H1 (cell line): ENCODE results near the gene HGFAC. TPM values are rescaled to one million over a fixed set of nuclear protein-coding genes. Genes with fewer than 3 reads are reported as not detected.

Experiments
- CTCF ChIA-PET: fragments of 300-600 bp; sonication (Branson Sonifier 250); formaldehyde crosslinking; loops from one replicate; lab custom pipeline; 2021; ENCODE audit not compliant: partially characterized antibody; lab: Charles Lee
- POLR2A ChIA-PET: fragments of 300-600 bp; sonication (Branson Sonifier 250); formaldehyde crosslinking; loops from one replicate; lab custom pipeline; 2021; ENCODE audit warnings: inconsistent platforms; ENCODE audit not compliant: partially characterized antibody; lab: Charles Lee
- DNase-seq, 2 experiments: peaks; one replicate each; pipeline versions ENCODE4 v3.0.0 to v3.0.0-alpha.2; 2010 to 2022; ENCODE audit warnings: low spot score in 2 of 2, low read depth in 1 of 2, mixed read lengths in 1 of 2
- FAIRE-seq: peaks from 2 replicates; lab custom pipeline; 2011; peaks lifted over from hg19 to GRCh38; lab: Jason Lieb, UNC
- H2AFZ ChIP-seq: 2 replicates; pipeline ENCODE4 v1.8.1; 2012; ENCODE audit warnings: low read length, inconsistent platforms
- H2AK5ac ChIP-seq: 2 replicates; pipeline ENCODE4 v1.6.1; 2013; ENCODE audit warnings: low read depth, low read length
- H2BK120ac ChIP-seq: replicated peaks from 2 replicates; pipeline ENCODE3; 2013; ENCODE audit warnings: low read depth, low read length, inconsistent platforms
- H2BK12ac ChIP-seq: 2 replicates; pipeline ENCODE4 v1.6.1; 2013; ENCODE audit warnings: low read depth, low read length
- H2BK15ac ChIP-seq: 2 replicates; pipeline ENCODE4 v1.6.1; 2013; ENCODE audit warnings: low read length
- H2BK20ac ChIP-seq: 2 replicates; pipeline ENCODE4 v1.6.1; 2013; ENCODE audit warnings: low read length
- H2BK5ac ChIP-seq: 2 replicates; pipeline ENCODE4 v1.6.1; 2013; ENCODE audit warnings: low read depth, low read length
- H3K14ac ChIP-seq: 2 replicates; pipeline ENCODE4 v1.6.1; 2013; ENCODE audit warnings: inconsistent platforms; ENCODE audit not compliant: insufficient read length
- H3K18ac ChIP-seq: 2 replicates; pipeline ENCODE4 v1.6.1; 2013; ENCODE audit warnings: low read length; ENCODE audit errors: extremely low read depth
- H3K23ac ChIP-seq: 2 replicates; pipeline ENCODE4 v1.6.1; 2013; ENCODE audit warnings: inconsistent platforms; ENCODE audit not compliant: insufficient read length
- H3K23me2 ChIP-seq: 2 replicates; pipeline ENCODE4 v1.6.1; 2013; ENCODE audit warnings: low read depth, low read length
- H3K27ac ChIP-seq: 2 replicates; pipeline ENCODE4 v1.6.1; 2011; ENCODE audit warnings: low read depth, low read length, inconsistent platforms
- H3K27me3 ChIP-seq, 4 experiments: replicated peaks in 1 of 4; 1 replicate in 1 of 4; 2 replicates in 3 of 4; pipeline versions ENCODE4 v1.6.1 to v1.8.1; 2011 to 2013; ENCODE audit warnings: low read length in 3 of 4, mild to moderate bottlenecking in 3 of 4, inconsistent platforms in 2 of 4, mixed read lengths in 2 of 4, moderate library complexity in 1 of 4; ENCODE audit not compliant: control insufficient read depth in 3 of 4, insufficient read depth in 3 of 4; ENCODE audit errors: extremely low read depth in 1 of 4
- H3K36me3 ChIP-seq, 4 experiments: 2 replicates each; pipeline versions ENCODE4 v1.6.1 to v1.8.1; 2011 to 2013; ENCODE audit warnings: mild to moderate bottlenecking in 4 of 4, low read length in 3 of 4, moderate library complexity in 2 of 4, control low read depth in 1 of 4, inconsistent platforms in 1 of 4; ENCODE audit not compliant: insufficient read depth in 4 of 4, control insufficient read depth in 2 of 4
- H3K4ac ChIP-seq: replicated peaks from 2 replicates; pipeline ENCODE3; 2013; ENCODE audit warnings: low read length, low read depth, mixed read lengths, inconsistent platforms; ENCODE audit not compliant: insufficient read length
- H3K4me1 ChIP-seq, 4 experiments: replicated peaks in 1 of 4; 1 replicate in 1 of 4; 2 replicates in 3 of 4; pipeline versions ENCODE4 v1.6.1 to v1.8.1; 2011 to 2013; ENCODE audit warnings: low read length in 3 of 4, inconsistent platforms in 2 of 4, mixed read lengths in 1 of 4; ENCODE audit not compliant: insufficient read depth in 4 of 4, control insufficient read depth in 3 of 4
- H3K4me2 ChIP-seq, 2 experiments: 2 replicates each; pipeline versions ENCODE4 v1.6.1 to v1.8.1; 2011 to 2013; ENCODE audit warnings: low read depth in 2 of 2, low read length in 2 of 2, control low read depth in 1 of 2, inconsistent platforms in 1 of 2, mild to moderate bottlenecking in 1 of 2; ENCODE audit not compliant: insufficient read depth in 1 of 2
- H3K4me3 ChIP-seq, 4 experiments: fragments of 200-600, 300-600 bp in 1 of 4; sonication (generic), shearing (Covaris generic), sonication (Bioruptor Twin) in 1 of 4; 2 replicates each; pipeline versions ENCODE4 v1.5.1 to v1.8.1; 2011 to 2016; ENCODE audit warnings: low read length in 4 of 4, low read depth in 3 of 4, control low read depth in 2 of 4, inconsistent platforms in 2 of 4, mild to moderate bottlenecking in 2 of 4, mixed read lengths in 1 of 4, moderate library complexity in 1 of 4; ENCODE audit not compliant: insufficient read depth in 2 of 4; ENCODE audit errors: extremely low read depth in 1 of 4
- H3K56ac ChIP-seq: replicated peaks from 2 replicates; pipeline ENCODE3; 2013; ENCODE audit warnings: low read depth, mild to moderate bottlenecking, mixed read lengths, low read length, inconsistent platforms; ENCODE audit not compliant: insufficient read length
- H3K79me1 ChIP-seq: 2 replicates; pipeline ENCODE4 v1.6.1; 2013; ENCODE audit warnings: low read depth, low read length, control low read depth
- H3K79me2 ChIP-seq, 2 experiments: 2 replicates each; pipeline versions ENCODE4 v1.6.1 to v1.8.1; 2012 to 2013; ENCODE audit warnings: low read length in 2 of 2, mild to moderate bottlenecking in 2 of 2, inconsistent platforms in 1 of 2; ENCODE audit not compliant: insufficient read depth in 2 of 2, control insufficient read depth in 1 of 2
- H3K9ac ChIP-seq, 4 experiments: replicated peaks in 1 of 4; 1 replicate in 1 of 4; 2 replicates in 3 of 4; pipeline versions ENCODE4 v1.6.1 to v1.8.1; 2011 to 2013; ENCODE audit warnings: low read depth in 3 of 4, low read length in 3 of 4, control low read depth in 2 of 4, mild to moderate bottlenecking in 2 of 4, moderate library complexity in 2 of 4, inconsistent platforms in 1 of 4; ENCODE audit errors: extremely low read depth in 1 of 4
- H3K9me3 ChIP-seq, 2 experiments: 2 replicates each; pipeline versions ENCODE4 v1.6.1 to v1.8.1; 2012 to 2013; ENCODE audit warnings: mild to moderate bottlenecking in 2 of 2, moderate library complexity in 2 of 2, control low read depth in 1 of 2, inconsistent platforms in 1 of 2, low read depth in 1 of 2, low read length in 1 of 2, mixed read lengths in 1 of 2; ENCODE audit not compliant: insufficient read depth in 2 of 2
- H4K20me1 ChIP-seq, 2 experiments: replicated peaks in 1 of 2; 2 replicates each; pipeline versions ENCODE3 to v1.8.1; 2011 to 2013; ENCODE audit warnings: inconsistent platforms in 2 of 2, low read length in 2 of 2, mild to moderate bottlenecking in 1 of 2; ENCODE audit not compliant: insufficient read depth in 2 of 2, control insufficient read depth in 1 of 2
- H4K5ac ChIP-seq: 2 replicates; pipeline ENCODE4 v1.6.1; 2013; ENCODE audit warnings: low read length, low read depth, mixed read lengths, inconsistent platforms; ENCODE audit not compliant: insufficient read length
- H4K8ac ChIP-seq: 2 replicates; pipeline ENCODE4 v1.8.0; 2013; ENCODE audit warnings: mild to moderate bottlenecking, moderate library complexity, low read length, inconsistent platforms; ENCODE audit not compliant: insufficient read depth; ENCODE audit errors: extremely low read depth
- H4K91ac ChIP-seq: replicated peaks from 2 replicates; pipeline ENCODE3; 2013; ENCODE audit warnings: low read length, mixed read lengths, inconsistent platforms; ENCODE audit not compliant: insufficient read length
- CTCF ChIP-seq, 3 experiments: IDR thresholded peaks; 1 replicate in 2 of 3; 2 replicates in 1 of 3; pipeline versions ENCODE4 v1.5.1 to v1.6.1; 2011; ENCODE audit warnings: low read length in 3 of 3, mild to moderate bottlenecking in 3 of 3, inconsistent platforms in 2 of 3, low read depth in 1 of 3, moderate library complexity in 1 of 3; ENCODE audit not compliant: insufficient read depth in 1 of 3; ENCODE audit errors: control extremely low read depth in 1 of 3
- GABPA ChIP-seq: IDR thresholded peaks from 2 replicates; pipeline ENCODE4 v1.6.1; 2011; ENCODE audit warnings: mild to moderate bottlenecking, low read length, moderate library complexity, borderline replicate concordance; ENCODE audit not compliant: insufficient read depth
- SAP30 ChIP-seq: fragments of 300-600 bp; sonication (generic); IDR thresholded peaks from 2 replicates; pipeline ENCODE4 v1.7.1; 2012; ENCODE audit warnings: low read length, moderate library complexity, mild to moderate bottlenecking, inconsistent platforms; ENCODE audit not compliant: insufficient read depth, insufficient replicate concordance
- YY1 ChIP-seq: IDR thresholded peaks from 2 replicates; pipeline ENCODE4 v1.6.1; 2011; ENCODE audit warnings: low read depth, mild to moderate bottlenecking, low read length
- WGBS, 2 experiments: shearing (Covaris generic) in 1 of 2; methylation state at CpG; one replicate each; pipeline versions ENCODE4 v1.1.6 to v1.1.7; 2013 to 2015; ENCODE audit warnings: low lambda C conversion rate in 2 of 2, mixed read lengths in 2 of 2, inconsistent platforms in 1 of 2, low coverage in 1 of 2, missing lambda C conversion rate in 1 of 2; ENCODE audit not compliant: insufficient replicate concordance in 2 of 2, insufficient coverage in 1 of 2, insufficient read length in 1 of 2; ENCODE audit errors: extremely low coverage in 1 of 2, missing lambda C conversion rate in 1 of 2; 5-methylcytosine and 5-hydroxymethylcytosine counted together
- polyA plus RNA-seq, 7 experiments: library from polyadenylated mRNA; depleted of rRNA in 3 of 7; stranded (reverse) in 5 of 7; unstranded in 2 of 7; fragments of >200 nt in 5 of 7; fragments of 200-250 nt in 2 of 7; gene quantifications; 1 replicate in 5 of 7; 2 replicates in 1 of 7; 4 replicates in 1 of 7; pipeline versions ENCODE4 v1.2.1 to v1.2.3, GENCODE V29; 2011 to 2013; ENCODE audit warnings: missing spikeins in 2 of 7, mixed read lengths in 2 of 7
- total RNA-seq: library from RNA; stranded (reverse); fragmentation: NEBNext Ultra II Directional; extraction: Animal tissue kit (Norgen Biotek cat#: 25700); gene quantifications from 2 replicates; pipeline ENCODE4 v1.2.1, GENCODE V29; 2021

The HGFAC gene
- total and polyA plus RNA-seq, 2 of the 8 experiments (the other 6 are each of a cell fraction or from before 2014, with no cell fraction given), result 0.14 to 0.15 TPM

GRCh38 chr4:3475041-3475712 is 33.4 kb downstream of the HGFAC start:
- ChIA-PET POLR2A (no interaction called here), CTCF (interaction anchor here (0.6 to 6.8 kb wide), 2 partner anchors 8 to 328 kb away, joined by 3 to 48 read pairs; no protein-coding TSS in a partner anchor)
- Histone ChIP-seq H3K27me3 (peaks cover 4 to 70% (median 44%) of the 10 kb centered on the region in 4 experiments; a peak in 5 of 7 replicates), H3K9ac (no peak overlapping the region), H3K14ac (no peak overlapping the region), H3K18ac (no peak overlapping the region), H2AK5ac (no peak overlapping the region), H3K79me2 (no peaks in the 10 kb centered on the region), H2BK5ac (no peak overlapping the region), H3K23me2 (no peaks in the 10 kb centered on the region), H3K56ac (no peak overlapping the region), H4K20me1 (no peaks in the 10 kb centered on the region), H3K4ac (no peak overlapping the region), H3K4me1 (peaks cover 0 to 5% (median 4%) of the 10 kb centered on the region in 4 experiments; a peak in 2 of 7 replicates), H2AFZ (no peak overlapping the region), H3K9me3 (no peaks in the 10 kb centered on the region), H3K4me3 (no peak overlapping the region), H3K36me3 (no peaks in the 10 kb centered on the region), H2BK12ac (no peak overlapping the region), H4K5ac (no peak overlapping the region), H2BK120ac (no peak overlapping the region), H4K91ac (no peak overlapping the region), H3K4me2 (no peak overlapping the region), H2BK20ac (no peak overlapping the region), H4K8ac (no peak overlapping the region), H3K23ac (no peak overlapping the region), H3K79me1 (no peaks in the 10 kb centered on the region), H2BK15ac (no peak overlapping the region), H3K27ac (no peak overlapping the region)
- no peak for DNase-seq
- FAIRE-seq, result no peak
- TF ChIP-seq YY1 (no peak), SAP30 (no peak), GABPA (no peak), CTCF (IDR thresholded peaks at IDR 0.05; ENCODE audit: control extremely low read depth in 1 of 3, insufficient read depth in 1 of 3, low read depth in 1 of 3, low read length in 3 of 3) (no peak)
- 85% methylated on average over 15 of the region's 15 CpGs; no CpG with 5 or more reads in 1 of the 2 experiments for WGBS, 2 experiments
